ENCODE data around the gene TMED6.

DNA sequence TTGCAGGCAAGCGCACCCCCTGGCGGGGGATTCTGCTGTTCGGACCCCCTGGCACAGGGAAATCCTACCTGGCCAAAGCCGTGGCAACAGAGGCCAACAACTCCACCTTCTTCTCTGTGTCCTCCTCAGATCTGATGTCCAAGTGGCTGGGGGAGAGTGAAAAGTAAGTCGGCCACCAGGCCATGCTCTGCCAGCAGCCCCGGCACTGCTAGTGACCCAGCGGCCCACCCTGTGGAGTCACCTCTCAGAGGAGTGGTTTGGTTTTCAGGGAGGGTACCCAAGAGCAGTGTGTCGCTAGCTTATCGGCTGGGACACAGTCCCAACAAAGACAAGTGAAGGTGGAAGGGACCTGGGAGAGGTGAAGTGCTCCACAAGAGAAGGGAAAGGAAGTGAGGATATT lies 32.2 kb downstream of the TMED6 start:
- no peak for TF ChIP-seq POLR2AphosphoS5 (IDR thresholded peaks at IDR 0.05; ENCODE audit: borderline replicate concordance, low read depth, low read length)
- no peak for TF ChIP-seq EZH2 (IDR thresholded peaks at IDR 0.05)

All from SK-N-MC (cell line).